HG02981 (cell line): ENCODE data around the gene UQCR11.

ENCODE experiments used
- ATAC-seq: cut with Tn5 transposase; IDR thresholded peaks from one replicate; pipeline ENCODE4 v1.9.1; 2021; ENCODE audit warnings: mild to moderate bottlenecking, moderate library complexity; ENCODE audit not compliant: unreplicated experiment

UQCR11 gene

DNA sequence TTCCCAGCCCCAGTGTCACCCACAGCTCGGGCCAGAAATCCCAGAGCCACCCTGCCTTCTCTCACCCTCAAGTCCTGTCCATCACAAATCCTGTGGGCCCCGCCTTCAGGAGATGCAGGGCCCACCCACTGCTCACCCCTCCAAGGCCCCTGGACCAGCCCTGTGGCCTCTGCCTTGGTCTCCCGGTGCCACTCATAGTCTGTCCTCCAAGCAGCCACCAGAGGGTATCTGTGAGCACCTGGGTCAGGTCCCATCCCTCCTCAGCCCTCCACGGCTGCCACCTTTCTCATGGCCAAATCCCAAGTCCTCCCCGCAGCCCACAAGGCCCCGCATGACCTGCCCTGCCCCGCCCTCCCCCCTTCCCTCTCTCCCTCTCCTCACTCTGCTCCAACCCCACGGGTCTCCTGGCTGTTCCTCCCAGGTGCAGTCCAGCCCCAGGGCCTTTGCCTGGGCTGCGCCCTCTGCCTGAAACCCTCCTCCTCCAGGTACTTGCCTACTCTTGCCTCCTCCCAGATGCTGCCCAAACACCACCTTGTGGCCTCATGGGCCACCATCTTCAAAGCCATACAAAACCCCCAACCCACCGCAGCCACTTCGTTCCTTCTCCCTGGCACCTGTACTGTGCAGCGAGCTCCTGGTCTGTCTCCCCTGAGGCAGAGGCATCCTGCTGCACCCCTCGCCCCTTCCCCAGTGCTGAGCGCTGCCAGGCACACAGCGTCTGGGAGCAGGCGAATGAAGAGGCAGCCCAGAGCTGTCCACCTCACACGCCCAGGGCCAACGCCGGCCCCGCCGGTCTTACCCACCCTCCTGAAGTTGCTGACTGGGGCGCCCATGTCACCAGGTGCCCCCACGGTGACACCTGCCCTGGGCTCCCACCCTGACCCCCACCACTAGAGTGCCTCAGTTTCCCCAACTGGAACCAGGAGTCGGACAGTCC lies 13.2 kb upstream of the UQCR11 start:
- ATAC-seq, result no peak

DNA sequence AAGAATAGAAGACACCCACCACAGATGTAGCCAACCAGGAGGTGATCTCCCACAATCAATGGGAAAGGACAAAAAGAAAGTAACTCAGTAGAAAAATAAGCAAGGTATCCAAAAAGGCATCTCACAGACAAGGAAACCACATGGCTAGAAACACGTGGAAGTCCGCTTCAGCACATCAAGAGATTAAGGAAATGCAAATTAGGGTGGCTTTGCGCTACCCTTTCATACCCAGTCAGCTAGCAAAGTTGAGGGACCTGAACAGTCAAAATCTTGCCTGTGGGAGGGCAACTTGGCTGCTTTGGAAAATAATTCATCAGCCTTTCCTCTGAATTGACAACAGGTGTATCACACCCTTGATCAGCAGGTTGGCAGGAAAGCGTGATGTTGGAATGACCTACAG lies 11.6 kb upstream of the UQCR11 start:
- ATAC-seq, result no peak

DNA sequence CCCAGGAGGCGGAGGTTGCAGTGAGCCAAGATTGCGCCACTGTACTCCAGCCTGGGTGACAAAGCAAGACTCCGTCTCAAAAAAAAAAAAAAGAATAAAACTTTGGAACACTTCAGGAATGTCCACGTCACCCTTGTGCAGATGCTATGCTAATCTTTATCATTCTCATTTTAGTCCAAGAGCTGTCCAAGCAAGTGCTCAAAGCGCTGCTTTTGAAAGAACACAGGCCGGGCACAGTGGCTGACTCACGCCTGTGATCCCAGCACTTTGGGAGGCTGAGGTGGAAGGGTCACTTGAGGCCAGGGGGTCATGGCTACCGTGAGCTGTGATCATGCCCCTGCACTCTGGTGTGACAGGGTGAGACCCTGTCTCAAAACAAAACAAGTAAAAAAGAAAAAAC lies 11.1 kb upstream of the UQCR11 start:
- ATAC-seq, result no peak

DNA sequence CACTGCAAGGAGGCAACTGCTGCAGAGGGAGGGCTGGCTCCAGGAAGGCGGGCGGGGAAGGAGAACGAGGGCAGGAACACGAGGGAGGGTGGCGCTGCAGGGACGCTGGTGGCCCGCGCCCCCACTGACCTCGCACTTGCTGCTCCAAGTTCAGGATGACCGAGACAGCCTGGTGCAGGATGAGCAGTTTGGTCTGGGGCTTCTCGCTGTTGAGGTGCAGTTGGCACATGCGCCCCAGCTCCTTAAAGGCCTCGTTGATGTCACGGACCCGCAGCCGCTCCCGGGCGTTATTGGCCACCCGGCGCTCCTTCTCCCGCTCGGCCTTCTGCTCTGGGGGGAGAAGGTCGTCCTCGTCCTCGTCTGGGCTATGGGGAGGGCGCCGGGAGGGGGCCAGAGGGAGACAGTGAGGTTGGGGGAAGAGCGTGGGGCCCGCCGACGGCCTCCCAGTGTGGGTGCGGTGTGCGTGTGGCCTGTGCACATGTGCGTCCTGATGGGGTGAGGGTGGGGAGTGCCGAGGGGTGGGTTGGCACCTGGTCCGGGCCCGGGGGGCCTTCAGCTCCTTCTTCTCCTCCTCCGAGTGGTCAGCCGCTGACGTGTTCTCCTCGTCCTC lies 10.0 kb upstream of the UQCR11 start:
- ATAC-seq, result no peak

DNA sequence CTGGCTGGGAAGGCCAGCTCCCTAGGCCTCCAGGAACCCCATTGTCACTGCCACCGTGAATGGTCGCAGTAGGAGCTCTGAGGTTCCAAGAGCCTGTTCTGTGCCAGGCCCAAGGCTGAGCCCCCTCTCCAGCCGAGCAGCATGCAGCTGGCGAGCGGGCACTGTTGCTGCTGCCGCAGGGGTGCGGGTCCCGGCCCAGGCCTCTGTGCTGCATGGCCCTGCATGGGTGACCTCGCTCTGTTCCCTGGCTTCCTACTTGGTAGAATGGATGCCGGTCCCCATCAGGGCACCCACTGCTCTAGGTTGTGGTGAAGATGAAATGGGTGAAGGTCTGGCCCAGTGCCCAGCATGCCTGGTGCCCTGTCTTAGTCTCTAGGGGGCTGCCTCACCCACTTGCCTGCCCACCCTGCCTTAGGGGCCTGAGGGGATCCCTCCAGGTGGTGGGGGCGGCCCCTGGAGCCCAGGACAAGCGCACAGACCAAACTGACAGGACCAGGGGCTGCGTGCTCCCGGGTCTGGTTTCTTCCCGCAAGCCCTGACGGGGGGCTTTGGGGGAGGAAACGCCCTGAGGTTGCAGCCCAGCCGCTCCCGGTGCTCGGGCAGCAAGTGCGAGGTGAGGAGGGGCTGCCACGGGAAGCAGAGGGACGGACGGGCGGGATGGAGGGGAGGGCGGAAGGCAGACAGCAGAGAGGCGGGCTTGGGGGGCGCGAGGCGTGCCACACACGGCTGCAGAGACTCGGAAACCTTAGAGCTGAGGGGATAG lies 8.7 kb upstream of the UQCR11 start:
- ATAC-seq, result no peak

DNA sequence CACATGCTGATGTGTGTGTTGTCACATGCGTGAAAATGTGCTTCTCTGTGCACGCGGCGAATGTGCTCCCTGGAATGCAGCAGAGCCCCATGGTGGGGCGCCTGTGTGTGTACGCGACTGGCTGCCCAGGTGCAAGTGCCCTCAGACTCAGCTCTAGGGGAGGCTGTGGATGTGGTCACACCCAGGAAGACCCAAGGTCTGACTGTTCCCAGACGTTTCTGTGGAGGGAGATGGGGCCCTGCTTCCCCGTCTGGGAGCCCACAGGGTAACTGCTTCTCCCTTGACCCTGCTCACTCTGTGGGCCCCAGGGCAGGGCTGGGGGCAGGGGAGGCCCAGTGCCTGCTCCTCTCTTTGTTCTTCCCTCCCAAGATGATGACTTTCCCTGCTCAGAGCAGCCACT lies 7.9 kb upstream of the UQCR11 start:
- no peak for ATAC-seq

DNA sequence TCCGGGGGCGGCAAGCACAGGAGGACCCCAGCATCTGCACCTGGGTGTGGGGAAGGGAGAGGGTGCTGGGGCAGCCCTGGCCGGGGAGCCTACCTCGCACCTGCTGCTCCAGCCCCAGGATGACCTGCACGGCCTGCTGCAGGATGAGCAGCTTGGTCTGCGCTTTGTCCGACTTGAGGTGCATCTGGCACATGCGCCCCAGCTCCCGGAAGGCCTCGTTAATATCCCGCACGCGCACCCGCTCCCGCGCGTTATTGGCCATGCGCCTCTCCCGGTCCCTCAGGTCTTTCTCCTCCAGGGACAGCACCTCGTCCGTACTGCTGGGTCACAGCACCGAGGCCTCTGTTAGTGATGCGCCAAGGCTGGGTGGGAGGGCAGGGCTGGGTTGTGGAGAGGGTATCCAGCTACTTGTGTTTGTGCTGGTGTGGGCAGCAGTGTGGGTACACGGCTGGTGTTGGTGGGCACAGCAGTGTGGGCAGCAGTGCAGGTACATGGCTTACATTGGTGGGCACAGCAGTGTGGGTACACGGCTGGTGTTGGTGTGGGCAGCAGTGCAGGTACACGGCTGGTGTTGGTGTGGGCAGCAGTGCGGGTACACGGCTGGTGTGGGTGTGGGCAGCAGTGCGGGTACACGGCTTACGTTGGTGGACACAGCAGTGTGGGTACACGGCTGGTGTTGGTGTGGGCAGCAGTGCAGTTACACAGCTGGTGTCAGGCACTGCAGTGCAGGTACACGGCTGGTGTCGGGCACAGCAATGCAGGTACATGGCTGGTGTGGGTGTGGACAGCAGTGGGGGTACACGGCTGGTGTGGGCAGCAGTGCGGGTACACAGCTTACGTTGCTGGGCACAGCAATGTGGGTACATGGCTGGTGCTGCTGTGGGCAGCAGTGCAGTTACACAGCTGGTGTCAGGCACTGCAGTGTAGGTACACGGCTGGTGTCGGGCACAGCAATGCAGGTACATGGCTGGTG lies 7.1 kb upstream of the UQCR11 start:
- ATAC-seq, result no peak

DNA sequence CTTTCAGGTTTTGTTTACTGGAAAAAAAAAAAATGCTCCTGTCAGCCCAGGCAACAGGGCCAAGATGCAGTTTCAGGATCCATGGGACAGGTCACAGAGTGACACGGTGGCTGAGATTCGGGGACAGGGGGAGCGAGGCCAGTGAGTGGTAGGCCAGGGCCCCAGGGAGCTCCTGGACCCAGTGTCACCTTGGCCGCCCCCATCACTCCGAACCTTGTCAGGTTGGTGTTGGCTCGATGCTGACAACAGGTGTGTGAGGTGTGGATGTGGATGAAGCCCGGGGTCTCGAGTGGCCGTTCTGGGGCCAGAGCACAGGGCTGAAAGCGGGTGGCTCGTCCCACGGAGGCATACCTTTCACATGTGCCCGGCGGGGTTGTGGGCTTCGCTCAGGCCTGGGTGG lies 6.1 kb upstream of the UQCR11 start:
- ATAC-seq, result no peak

DNA sequence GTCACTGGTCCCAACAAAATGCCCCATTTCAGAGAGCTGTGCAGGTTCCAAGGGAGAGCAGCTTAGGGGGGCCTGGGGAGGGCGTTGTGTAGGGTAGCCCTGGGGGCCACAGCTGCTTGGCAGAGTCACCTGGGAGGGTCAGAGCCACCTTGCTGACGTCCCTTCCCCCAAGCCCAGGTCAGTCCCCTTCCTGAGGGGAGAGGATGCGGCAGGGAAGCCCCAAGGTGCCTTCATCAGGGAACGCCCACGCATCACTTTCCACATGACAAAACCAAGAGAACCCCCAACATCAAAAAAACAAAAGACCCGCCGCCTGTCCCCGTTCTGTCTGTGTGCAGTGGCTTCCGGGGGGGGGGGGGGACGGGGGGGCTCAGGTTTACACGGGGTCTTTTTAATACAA lies 5.3 kb upstream of the UQCR11 start:
- no peak for ATAC-seq

DNA sequence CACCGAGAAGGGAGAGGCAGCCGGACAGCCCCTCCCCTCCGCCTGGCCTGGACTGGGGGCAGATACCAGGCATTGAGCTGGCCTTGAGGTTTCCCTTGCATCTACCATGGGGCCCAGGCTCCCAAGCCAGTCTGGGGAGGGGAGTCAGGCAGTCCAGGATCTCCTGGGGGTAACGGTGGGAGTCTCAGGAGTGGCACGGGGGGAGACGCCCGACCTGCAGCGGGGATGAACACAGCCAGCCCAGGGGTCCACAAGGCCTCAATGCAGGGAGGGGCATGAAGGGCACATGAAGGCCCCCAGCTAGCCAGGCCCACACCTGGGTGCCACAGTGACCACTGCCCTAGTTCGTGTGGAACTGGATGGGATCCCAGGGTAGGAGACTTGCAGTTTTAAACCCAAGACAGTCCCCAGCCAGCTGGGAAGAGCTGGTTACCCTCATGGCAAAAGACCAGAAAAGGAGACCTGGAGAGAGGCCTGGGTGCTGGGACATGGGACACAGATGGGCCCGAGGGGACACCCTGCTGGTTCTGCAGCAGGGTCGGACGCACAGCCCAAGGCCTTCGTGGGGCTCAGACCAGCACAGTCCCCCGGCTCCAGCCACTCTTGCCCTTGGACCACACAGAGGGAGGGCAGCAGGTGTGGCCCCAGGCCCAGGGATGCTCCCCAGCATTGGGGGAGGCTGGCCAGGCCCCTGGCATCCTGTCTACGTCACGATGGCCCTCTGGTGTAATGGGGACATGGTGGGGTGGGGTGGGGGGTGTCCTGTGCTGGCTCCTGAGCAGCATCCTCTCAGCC lies 4.6 kb upstream of the UQCR11 start:
- no peak for ATAC-seq

DNA sequence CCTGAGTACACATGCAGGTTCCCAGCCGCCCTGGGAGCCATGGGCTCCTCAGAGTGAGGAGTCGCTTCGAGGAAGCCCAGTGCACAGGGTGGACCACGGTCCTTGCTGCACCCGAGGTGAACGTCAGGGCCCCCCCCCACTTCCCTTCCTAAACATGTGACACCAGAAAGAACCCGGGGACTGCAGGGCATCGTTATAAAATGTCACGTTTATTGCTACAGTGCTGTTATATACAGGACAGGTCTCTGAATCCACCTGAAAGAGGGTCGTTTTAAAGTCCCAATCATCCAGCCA lies 3.8 kb upstream of the UQCR11 start:
- no peak for ATAC-seq

DNA sequence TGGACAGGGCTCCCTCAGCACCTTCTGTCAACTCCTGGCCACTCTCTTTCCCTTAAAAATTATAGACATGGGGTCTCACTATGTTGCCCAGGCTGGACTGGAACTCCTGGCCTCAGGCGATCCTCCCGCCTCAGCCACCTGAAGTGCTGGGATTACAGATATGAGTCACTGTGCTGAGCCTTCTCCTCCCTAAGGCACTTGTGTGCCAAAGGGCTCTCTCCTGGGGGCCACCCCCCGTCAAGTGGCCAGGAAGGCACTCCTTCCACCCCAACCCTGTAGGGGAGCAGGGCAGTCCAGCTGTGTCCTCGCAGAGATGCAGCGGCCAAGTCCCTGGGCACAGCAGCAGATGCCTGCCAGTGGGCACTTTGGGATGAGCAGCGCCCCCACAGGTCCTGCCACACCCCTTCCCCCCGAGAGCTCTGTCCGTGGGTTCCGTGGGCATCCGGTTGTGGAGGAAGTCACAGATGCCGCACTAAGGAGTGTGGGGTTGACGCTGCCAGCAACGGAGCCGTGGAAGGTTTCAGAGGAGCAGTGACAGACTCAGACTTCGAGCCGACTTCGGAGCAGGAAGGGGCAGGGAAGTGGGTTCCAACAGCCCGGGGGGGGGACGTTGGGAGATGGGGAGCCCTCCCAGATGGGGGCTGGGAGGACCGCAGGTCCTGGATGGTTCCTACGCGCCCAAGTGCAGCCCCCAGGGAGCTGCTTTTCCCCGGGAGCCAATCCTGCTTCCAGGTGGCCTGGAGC lies 3.3 kb upstream of the UQCR11 start:
- no peak for ATAC-seq

DNA sequence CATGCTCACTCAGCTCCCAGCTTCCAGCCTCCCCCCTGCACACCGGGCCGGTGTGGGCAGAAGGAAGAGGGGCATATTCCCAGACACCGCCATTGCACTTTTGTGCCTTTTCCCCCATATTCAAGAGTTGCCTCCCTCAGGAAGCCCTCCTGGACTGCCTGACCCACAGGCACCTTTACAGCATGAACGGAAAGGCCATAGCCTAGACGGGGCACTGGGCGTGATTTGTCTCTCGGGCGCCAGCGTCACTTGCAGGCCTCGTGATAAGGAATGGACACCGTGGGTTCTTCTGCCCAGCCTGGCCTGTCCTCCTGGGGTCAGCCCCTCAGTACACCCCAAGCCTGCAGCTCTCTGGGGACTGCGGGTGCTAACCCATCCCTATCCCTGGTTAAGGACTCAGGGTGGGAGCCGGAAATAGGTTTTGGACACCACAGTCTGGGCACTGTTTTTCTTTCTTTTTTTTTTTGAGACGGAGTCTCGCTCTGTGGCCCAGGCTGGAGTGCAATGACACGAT lies 933 bp upstream of the UQCR11 start:
- ATAC-seq, result no peak

DNA sequence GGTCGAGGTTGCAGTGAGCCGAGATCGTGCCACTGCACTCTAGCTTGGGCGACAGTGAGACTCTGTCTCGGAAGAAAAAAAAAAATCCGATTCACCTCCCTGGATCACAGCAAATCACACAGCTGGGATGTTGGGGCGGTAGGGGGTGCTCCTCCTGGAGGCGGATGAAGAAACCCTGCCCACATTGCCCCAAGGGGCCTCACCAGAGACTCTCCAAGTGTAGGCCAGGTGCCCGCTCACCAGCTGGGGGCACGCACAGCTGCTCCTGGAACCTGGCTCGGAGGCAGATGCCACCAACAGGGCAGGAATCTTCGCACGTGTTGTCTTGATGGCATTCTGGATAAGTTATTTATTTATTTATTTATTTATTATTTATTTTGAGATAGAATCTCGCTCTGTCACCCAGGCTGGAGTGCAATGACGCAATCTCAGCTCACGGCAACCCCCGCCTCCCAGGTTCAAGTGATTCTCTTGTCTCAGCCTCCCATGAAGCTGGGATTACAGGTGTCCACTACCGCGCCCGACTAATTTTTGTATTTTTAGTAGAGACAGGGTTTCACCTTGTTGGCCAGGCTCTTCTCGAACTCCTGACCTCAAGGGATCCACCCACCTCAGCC lies 3.1 kb downstream of the UQCR11 start:
- no peak for ATAC-seq

DNA sequence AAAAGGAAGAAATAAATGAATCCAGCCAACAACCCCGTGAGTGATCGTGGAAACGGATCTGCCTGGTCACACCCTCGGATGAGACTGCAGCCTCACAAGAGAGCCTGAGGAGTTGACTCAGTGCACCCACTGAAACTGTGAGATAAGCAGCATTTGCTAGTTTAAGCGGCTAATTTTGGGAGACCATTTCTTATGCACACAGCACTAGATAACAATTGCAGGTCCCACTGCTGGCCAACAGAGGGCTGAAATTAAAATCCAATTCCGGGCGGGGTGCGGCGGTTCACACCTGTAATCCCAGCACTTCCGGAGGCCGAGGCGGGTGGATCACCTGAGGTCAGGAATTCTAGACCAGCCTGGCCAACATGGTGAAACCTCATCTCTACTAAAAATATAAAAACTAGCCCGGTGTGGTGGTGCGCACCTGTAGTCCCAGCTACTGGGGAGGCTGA lies 3.6 kb downstream of the UQCR11 start:
- ATAC-seq, result no peak

DNA sequence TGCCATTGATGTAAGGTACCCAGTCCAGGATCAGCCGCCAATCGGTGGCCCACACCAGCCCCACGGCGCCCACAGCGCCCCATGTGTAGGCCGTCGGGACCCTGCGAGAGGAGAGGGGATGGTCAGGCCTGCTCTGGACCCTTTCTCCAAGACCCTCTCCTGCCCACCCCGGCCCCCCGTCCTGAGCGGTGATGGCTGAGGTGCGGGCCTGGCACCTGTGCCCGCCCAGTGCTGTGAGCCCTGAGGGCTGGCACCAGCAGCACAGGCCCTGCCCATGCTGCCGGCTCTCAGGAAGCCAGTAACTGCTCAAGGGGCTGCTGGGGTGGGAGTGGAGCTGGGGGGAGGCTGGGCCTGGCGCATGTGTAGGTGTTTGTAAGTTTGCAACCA lies 5.8 kb downstream of the UQCR11 start:
- ATAC-seq, result no peak

DNA sequence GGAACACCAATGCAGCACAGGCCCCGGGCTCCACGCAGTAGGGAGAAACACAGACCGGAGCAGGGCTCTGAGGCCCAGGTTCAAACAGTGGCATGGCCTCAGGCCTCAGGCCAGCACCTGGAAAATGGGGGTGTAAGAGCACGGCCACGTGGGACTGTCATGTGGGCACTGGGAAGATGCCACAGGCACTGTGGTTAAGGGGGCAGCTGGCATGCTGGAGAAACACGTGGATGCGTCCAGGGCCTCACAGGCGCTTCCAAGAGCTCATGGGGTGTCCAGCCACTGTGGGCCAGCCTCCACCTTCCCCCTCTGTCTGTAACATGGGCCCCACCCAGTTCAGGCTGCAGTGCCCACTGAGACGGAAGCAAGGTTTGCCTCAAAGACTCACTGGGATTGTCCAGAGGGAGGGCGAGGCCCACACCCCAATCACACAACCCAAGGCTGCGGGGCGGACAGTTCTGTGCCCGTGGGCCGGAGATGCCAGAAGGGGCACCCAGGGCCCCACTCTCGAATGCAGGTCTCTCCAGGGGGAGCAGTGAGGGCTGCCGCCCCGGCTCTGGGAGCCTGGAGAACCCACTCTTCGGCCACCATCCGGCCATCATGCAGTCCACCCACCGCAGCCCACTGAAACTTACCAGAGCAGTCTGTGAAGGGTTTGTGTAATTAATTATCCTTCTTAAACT lies 6.3 kb downstream of the UQCR11 start:
- no peak for ATAC-seq

DNA sequence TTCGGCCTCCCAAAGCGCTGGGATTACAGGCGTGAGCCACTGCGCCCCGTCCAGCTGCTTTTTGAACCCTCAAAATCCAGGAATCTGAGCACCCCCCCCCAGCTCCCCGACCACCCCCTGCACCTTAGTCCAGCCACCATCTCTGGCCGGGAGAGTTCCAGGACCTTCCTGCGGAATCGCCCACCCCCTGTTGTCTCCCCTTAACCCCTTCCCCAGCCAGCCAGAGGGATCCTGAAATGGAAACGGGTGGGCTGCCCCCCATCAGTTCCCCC lies 11.8 kb downstream of the UQCR11 start:
- no peak for ATAC-seq
